Osteoblast (primary cell): ENCODE measurements around the gene SHH. TPM values are rescaled to one million over a fixed set of nuclear protein-coding genes. Genes with fewer than 3 reads are reported as not detected.

ENCODE experiments used
- DNase-seq: peaks from one replicate; pipeline ENCODE4 v3.0.0; 2011; ENCODE audit warnings: low spot score, mixed read lengths; ENCODE audit not compliant: insufficient read length; ENCODE audit errors: missing footprints
- H2AFZ ChIP-seq: 2 replicates; pipeline ENCODE4 v1.6.0; 2011; ENCODE audit warnings: mild to moderate bottlenecking, low read length
- H3K27ac ChIP-seq: 2 replicates; pipeline ENCODE4 v1.5.1; 2011; ENCODE audit warnings: mild to moderate bottlenecking, low read depth, low read length, moderate library complexity
- H3K27me3 ChIP-seq: 2 replicates; pipeline ENCODE4 v1.6.0; 2012; ENCODE audit warnings: mild to moderate bottlenecking, control low read depth, inconsistent platforms, low read length, moderate library complexity; ENCODE audit not compliant: insufficient read depth
- H3K36me3 ChIP-seq: 2 replicates; pipeline ENCODE4 v1.5.1; 2011; ENCODE audit warnings: mild to moderate bottlenecking, low read length, control low read depth, moderate library complexity; ENCODE audit not compliant: insufficient read depth
- H3K4me1 ChIP-seq: 2 replicates; pipeline ENCODE4 v1.5.1; 2011; ENCODE audit warnings: mild to moderate bottlenecking, low read length, control low read depth, moderate library complexity; ENCODE audit not compliant: insufficient read depth
- H3K4me2 ChIP-seq: 2 replicates; pipeline ENCODE4 v1.6.0; 2011; ENCODE audit warnings: mild to moderate bottlenecking, low read length; ENCODE audit not compliant: insufficient read depth
- H3K4me3 ChIP-seq: fragments of 200-600 bp; sonication (generic); 3 replicates; pipeline ENCODE4 v1.5.1; 2012; ENCODE audit warnings: mild to moderate bottlenecking, low read length, inconsistent platforms; ENCODE audit not compliant: insufficient read depth
- H3K79me2 ChIP-seq: 2 replicates; pipeline ENCODE4 v1.6.0; 2012; ENCODE audit warnings: mild to moderate bottlenecking, low read length, control low read depth, inconsistent platforms; ENCODE audit not compliant: insufficient read depth
- H3K9me3 ChIP-seq: 2 replicates; pipeline ENCODE4 v1.5.1; 2011; ENCODE audit warnings: low read depth, low read length, control low read depth
- H4K20me1 ChIP-seq: 2 replicates; pipeline ENCODE4 v1.6.0; 2012; ENCODE audit warnings: mild to moderate bottlenecking, low read length, control low read depth; ENCODE audit not compliant: insufficient read depth
- total RNA-seq: library from RNA; depleted of rRNA; stranded (reverse); fragments of >200 nt; gene quantifications from 2 replicates; pipeline ENCODE4 v1.2.3, GENCODE V29; 2012
- TF ChIP-seq, protein P1 (sequence below): IDR thresholded peaks from 2 replicates; pipeline ENCODE4 v1.5.1; 2011; ENCODE audit warnings: mild to moderate bottlenecking, low read depth, low read length, moderate library complexity; ENCODE audit errors: extremely low read depth

SHH gene
- total RNA-seq, 1 donor, result not detected

DNA sequence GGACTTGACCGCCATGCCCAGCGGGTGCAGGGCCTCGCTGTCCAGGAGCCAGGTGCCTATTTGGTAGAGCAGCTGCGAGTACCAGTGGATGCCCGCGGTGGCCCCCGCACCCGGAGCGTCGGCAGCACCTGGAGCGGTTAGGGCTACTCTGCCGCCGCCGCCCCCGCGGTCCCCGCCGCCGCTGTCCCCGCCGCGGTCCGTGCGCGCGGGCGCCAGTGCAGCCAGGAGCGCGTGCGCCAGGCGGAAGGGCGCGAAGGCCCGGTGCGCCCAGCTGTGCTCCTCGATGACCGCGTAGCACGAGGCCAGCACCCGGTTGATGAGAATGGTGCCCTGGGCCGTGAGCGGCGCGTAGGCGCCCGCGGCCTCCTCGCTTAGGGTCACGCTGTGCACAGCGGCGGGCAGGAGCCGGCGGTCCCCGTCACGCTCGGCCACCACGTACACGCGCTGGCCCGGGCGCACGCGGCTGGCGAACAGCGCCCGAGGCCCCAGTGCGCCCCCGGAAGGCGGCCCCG lies 9.3 kb downstream of the SHH start:
- DNase-seq, result no peak
- Histone ChIP-seq H3K27ac (no peak overlapping the region), H3K4me3 (no peak overlapping the region), H2AFZ (no peak overlapping the region), H4K20me1 (no peaks in the 10 kb centered on the region), H3K4me2 (no peak overlapping the region), H3K36me3 (no peaks in the 10 kb centered on the region), H3K79me2 (no peaks in the 10 kb centered on the region), H3K4me1 (peaks cover 9% of the 10 kb centered on the region), H3K9me3 (no peaks in the 10 kb centered on the region), H3K27me3 (peaks cover 70% of the 10 kb centered on the region)
- TF ChIP-seq, protein P1, sequence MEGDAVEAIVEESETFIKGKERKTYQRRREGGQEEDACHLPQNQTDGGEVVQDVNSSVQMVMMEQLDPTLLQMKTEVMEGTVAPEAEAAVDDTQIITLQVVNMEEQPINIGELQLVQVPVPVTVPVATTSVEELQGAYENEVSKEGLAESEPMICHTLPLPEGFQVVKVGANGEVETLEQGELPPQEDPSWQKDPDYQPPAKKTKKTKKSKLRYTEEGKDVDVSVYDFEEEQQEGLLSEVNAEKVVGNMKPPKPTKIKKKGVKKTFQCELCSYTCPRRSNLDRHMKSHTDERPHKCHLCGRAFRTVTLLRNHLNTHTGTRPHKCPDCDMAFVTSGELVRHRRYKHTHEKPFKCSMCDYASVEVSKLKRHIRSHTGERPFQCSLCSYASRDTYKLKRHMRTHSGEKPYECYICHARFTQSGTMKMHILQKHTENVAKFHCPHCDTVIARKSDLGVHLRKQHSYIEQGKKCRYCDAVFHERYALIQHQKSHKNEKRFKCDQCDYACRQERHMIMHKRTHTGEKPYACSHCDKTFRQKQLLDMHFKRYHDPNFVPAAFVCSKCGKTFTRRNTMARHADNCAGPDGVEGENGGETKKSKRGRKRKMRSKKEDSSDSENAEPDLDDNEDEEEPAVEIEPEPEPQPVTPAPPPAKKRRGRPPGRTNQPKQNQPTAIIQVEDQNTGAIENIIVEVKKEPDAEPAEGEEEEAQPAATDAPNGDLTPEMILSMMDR, result no peak

DNA sequence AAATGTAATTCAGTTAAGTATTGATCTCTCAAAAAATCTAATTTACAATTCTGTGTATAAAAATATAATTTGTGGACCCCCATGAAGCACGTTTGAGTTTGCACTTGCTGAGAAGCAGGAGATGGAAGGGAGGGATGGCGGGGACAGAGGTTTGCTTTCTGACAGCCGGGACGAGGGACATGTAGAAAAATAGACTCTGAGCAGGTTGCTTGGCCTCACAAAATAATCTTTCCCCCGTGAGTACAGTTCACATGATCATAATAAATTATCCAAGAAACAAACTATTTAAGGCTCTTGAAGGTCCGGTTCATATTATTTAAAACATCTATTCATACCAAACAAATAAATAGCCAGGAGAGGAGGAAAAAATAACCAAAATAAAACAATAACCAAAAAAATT lies 10.0 kb downstream of the SHH start:
- no peak overlapping the region for H3K27ac ChIP-seq
- H3K36me3 ChIP-seq, result no peaks in the 10 kb centered on the region
- no peak overlapping the region for H3K4me3 ChIP-seq
- no peaks in the 10 kb centered on the region for H4K20me1 ChIP-seq
- no peak overlapping the region for H3K4me2 ChIP-seq
- TF ChIP-seq, protein P1, result no peak
- H3K4me1 ChIP-seq, result peaks cover 9% of the 10 kb centered on the region
- no peak for DNase-seq
- no peaks in the 10 kb centered on the region for H3K9me3 ChIP-seq
- peaks cover 63% of the 10 kb centered on the region for H3K27me3 ChIP-seq
- no peaks in the 10 kb centered on the region for H3K79me2 ChIP-seq
- H2AFZ ChIP-seq, result no peak overlapping the region

DNA sequence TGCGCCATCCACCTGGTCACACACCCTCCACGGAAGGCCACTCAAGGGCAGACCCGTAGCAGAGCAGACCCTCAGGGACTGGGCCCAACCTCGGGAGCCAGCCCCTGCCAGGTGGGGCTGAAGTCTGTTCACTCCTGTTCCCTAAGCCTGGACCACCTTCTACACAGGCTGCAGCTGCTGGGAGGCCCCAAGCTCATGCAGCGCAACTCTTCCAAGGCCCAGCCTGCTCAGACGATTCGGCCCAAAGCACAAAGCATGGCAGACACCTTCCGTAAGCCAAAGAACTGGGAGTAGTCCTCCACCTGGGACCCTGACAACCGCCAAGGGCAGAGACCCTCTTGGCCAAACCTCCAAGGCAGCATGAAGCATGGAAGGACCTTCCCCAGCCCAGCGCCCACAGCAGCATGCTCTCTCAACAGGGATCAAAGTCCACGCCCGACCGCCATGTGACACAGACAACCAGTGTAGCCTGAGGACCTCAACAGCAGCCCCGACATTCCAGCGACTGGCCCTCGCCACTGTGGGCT lies 11.5 kb downstream of the SHH start:
- Histone ChIP-seq H3K27me3 (peaks cover 50% of the 10 kb centered on the region), H3K4me3 (no peak overlapping the region), H3K4me2 (no peak overlapping the region), H3K79me2 (no peaks in the 10 kb centered on the region), H3K9me3 (no peaks in the 10 kb centered on the region), H4K20me1 (no peaks in the 10 kb centered on the region), H3K36me3 (no peaks in the 10 kb centered on the region), H3K27ac (no peak overlapping the region), H2AFZ (no peak overlapping the region), H3K4me1 (peaks cover 5% of the 10 kb centered on the region)
- TF ChIP-seq, protein P1, result no peak
- no peak for DNase-seq

DNA sequence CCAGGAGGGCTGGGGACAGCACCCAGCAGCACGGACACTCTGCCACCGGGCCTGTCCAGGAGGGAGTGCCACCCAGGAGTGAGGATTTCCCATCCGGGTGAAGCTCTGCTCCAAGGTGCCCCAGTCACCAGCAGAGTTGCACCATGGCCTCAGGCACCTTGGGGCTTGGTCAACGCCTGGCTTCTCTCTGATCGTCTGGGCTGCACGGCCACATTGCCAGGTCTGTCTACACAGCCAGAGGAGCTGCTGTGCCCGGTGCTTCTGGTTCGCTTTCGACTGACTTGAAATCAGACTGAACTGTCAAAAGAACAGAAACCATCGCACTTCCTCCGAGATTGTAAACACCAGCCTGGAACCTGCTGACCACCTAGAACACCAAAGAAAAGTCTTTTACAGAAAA lies 12.0 kb downstream of the SHH start:
- H3K27ac ChIP-seq, result no peak overlapping the region
- H3K4me1 ChIP-seq, result peaks cover 2% of the 10 kb centered on the region
- H3K4me2 ChIP-seq, result no peak overlapping the region
- TF ChIP-seq, protein P1, result no peak
- peak; percentile 85 for DNase-seq
- H3K4me3 ChIP-seq, result no peak overlapping the region
- no peaks in the 10 kb centered on the region for H3K9me3 ChIP-seq
- H4K20me1 ChIP-seq, result no peaks in the 10 kb centered on the region
- H2AFZ ChIP-seq, result no peak overlapping the region
- H3K27me3 ChIP-seq, result peaks cover 52% of the 10 kb centered on the region
- no peaks in the 10 kb centered on the region for H3K79me2 ChIP-seq
- H3K36me3 ChIP-seq, result no peaks in the 10 kb centered on the region
